CD14-positive monocyte (primary cell): ENCODE results near the gene EIF1. TPM values are rescaled to one million over a fixed set of nuclear protein-coding genes. Genes with fewer than 3 reads are reported as not detected.

Experiments
- DNase-seq, 3 donors: peaks; one replicate each; pipeline ENCODE4 v3.0.0-alpha.2; 2011 to 2022
- H2AFZ ChIP-seq: 2 replicates; pipeline ENCODE4 v1.6.0; 2012; ENCODE audit warnings: mild to moderate bottlenecking, low read depth, low read length, inconsistent platforms; ENCODE audit not compliant: insufficient read depth, poor library complexity, severe bottlenecking
- H3K27ac ChIP-seq, 2 donors: 1 replicate in 1 of 2; 2 replicates in 1 of 2; pipeline ENCODE4 v1.5.1; 2012 to 2013; ENCODE audit warnings: low read length in 2 of 2, control low read depth in 1 of 2, inconsistent platforms in 1 of 2, low read depth in 1 of 2, mild to moderate bottlenecking in 1 of 2
- H3K27me3 ChIP-seq, 2 donors: one replicate each; pipeline versions ENCODE4 v1.6.0 to v1.6.1; 2011 to 2013; ENCODE audit warnings: low read length in 2 of 2; ENCODE audit not compliant: control insufficient read depth in 2 of 2, insufficient read depth in 2 of 2
- H3K36me3 ChIP-seq, 2 donors: replicated peaks in 1 of 2; 1 replicate in 1 of 2; 2 replicates in 1 of 2; pipeline versions ENCODE4 v1.5.1 to v1.6.1; 2012 to 2013; ENCODE audit warnings: low read length in 2 of 2, control low read depth in 1 of 2, inconsistent platforms in 1 of 2, mild to moderate bottlenecking in 1 of 2; ENCODE audit not compliant: insufficient read depth in 2 of 2, control insufficient read depth in 1 of 2
- H3K4me1 ChIP-seq, 2 donors: 1 replicate in 1 of 2; 2 replicates in 1 of 2; pipeline versions ENCODE4 v1.5.1 to v1.6.1; 2012 to 2013; ENCODE audit warnings: low read length in 2 of 2, control low read depth in 1 of 2, inconsistent platforms in 1 of 2, mild to moderate bottlenecking in 1 of 2, moderate library complexity in 1 of 2; ENCODE audit not compliant: insufficient read depth in 2 of 2, control insufficient read depth in 1 of 2
- H3K4me2 ChIP-seq: replicated peaks from 2 replicates; pipeline ENCODE3; 2012; ENCODE audit warnings: low read length, moderate library complexity, mild to moderate bottlenecking; ENCODE audit not compliant: poor library complexity, severe bottlenecking; ENCODE audit errors: extremely low read depth
- H3K4me3 ChIP-seq, 3 experiments: fragments of 200-600 bp in 1 of 3; sonication (generic) in 1 of 3; replicated peaks in 1 of 3; 1 replicate in 2 of 3; 2 replicates in 1 of 3; pipeline ENCODE4 v1.5.1; 2011 to 2013; ENCODE audit warnings: low read length in 3 of 3, mild to moderate bottlenecking in 3 of 3, control low read depth in 2 of 3, low read depth in 2 of 3, inconsistent platforms in 1 of 3, moderate library complexity in 1 of 3
- H3K79me2 ChIP-seq: 2 replicates; pipeline ENCODE4 v1.6.0; 2012; ENCODE audit warnings: mild to moderate bottlenecking, control low read depth, inconsistent platforms, low read length, moderate library complexity; ENCODE audit not compliant: insufficient read depth
- H3K9ac ChIP-seq: 2 replicates; pipeline ENCODE4 v1.6.0; 2017; ENCODE audit warnings: low read length, mild to moderate bottlenecking; ENCODE audit not compliant: insufficient read depth, poor library complexity, severe bottlenecking
- H3K9me3 ChIP-seq, 2 donors: replicated peaks in 1 of 2; 1 replicate in 1 of 2; 2 replicates in 1 of 2; pipeline versions ENCODE4 v1.5.1 to v1.6.1; 2012 to 2013; ENCODE audit warnings: low read length in 2 of 2, control low read depth in 1 of 2; ENCODE audit not compliant: control insufficient read depth in 1 of 2, insufficient read depth in 1 of 2
- H4K20me1 ChIP-seq: 2 replicates; pipeline ENCODE4 v1.6.0; 2012; ENCODE audit warnings: mild to moderate bottlenecking, low read length, control low read depth, moderate library complexity; ENCODE audit not compliant: insufficient read depth
- H3K27ac Mint-ChIP-seq, 7 donors: one replicate each; pipeline ENCODE4 v1.8.0; 2020; ENCODE audit warnings: mild to moderate bottlenecking in 7 of 7, mixed read lengths in 7 of 7, moderate library complexity in 6 of 7, inconsistent platforms in 2 of 7
- H3K27me3 Mint-ChIP-seq, 3 donors: one replicate each; pipeline ENCODE4 v1.8.0; 2021 to 2022; ENCODE audit warnings: low read depth in 3 of 3, mild to moderate bottlenecking in 3 of 3, mixed read lengths in 3 of 3, moderate library complexity in 3 of 3, inconsistent platforms in 1 of 3
- H3K36me3 Mint-ChIP-seq, 2 donors: one replicate each; pipeline ENCODE4 v1.8.0; 2020; ENCODE audit warnings: mixed read lengths in 2 of 2, inconsistent platforms in 1 of 2, mild to moderate bottlenecking in 1 of 2
- H3K4me1 Mint-ChIP-seq: one replicate; pipeline ENCODE4 v1.8.0; 2020; ENCODE audit warnings: mild to moderate bottlenecking, mixed read lengths
- H3K4me3 Mint-ChIP-seq, 2 donors: one replicate each; pipeline ENCODE4 v1.8.0; 2020; ENCODE audit warnings: mild to moderate bottlenecking in 2 of 2, mixed read lengths in 2 of 2, moderate library complexity in 1 of 2
- H3K9me3 Mint-ChIP-seq, 7 donors: one replicate each; pipeline ENCODE4 v1.8.0; 2020 to 2022; ENCODE audit warnings: mixed read lengths in 7 of 7, mild to moderate bottlenecking in 6 of 7, moderate library complexity in 6 of 7, inconsistent platforms in 2 of 7
- CTCF ChIP-seq: fragments of 200-600 bp; IDR thresholded peaks from one replicate; pipeline ENCODE4 v1.8.0; 2022; ENCODE audit warnings: antibody characterized with exemption, mild to moderate bottlenecking
- WGBS: methylation state at CpG from one replicate; pipeline ENCODE4 v1.1.5; 2013; ENCODE audit warnings: missing lambda C conversion rate; ENCODE audit not compliant: insufficient coverage; 5-methylcytosine and 5-hydroxymethylcytosine counted together
- intact Hi-C, 2 donors: fragments of 100-400 bp; cut with micrococcal nuclease; formaldehyde crosslinking; loops; one replicate each; pipeline versions ENCODE4 v1.15.0 to v1.15.1; 2023
- polyA plus RNA-seq, 3 donors: library from polyadenylated mRNA; depleted of rRNA in 1 of 3; unstranded in 2 of 3; stranded (reverse) in 1 of 3; fragments of 300-500 nt in 2 of 3; fragments of >200 nt in 1 of 3; fragmentation: Illumina TruSeq in 2 of 3; gene quantifications; 1 replicate in 2 of 3; 2 replicates in 1 of 3; pipeline ENCODE4 v1.2.3, GENCODE V29; 2012 to 2021

EIF1 gene
- polyA plus RNA-seq, 3 donors: 1,176 to 1,536 (median 1,425) TPM

- H3K27me3 Mint-ChIP-seq: peaks cover 41 to 57% (median 50%) of the 10 kb centered on the region in 3 donors
- intact Hi-C loops: no loop called here
- Histone ChIP-seq H3K27ac (no peak overlapping the region), H3K4me2 (no peak overlapping the region), H3K27me3 (peaks cover 20 to 48% of the 10 kb centered on the region in 2 donors), H3K9ac (no peak overlapping the region), H3K4me3 (no peak overlapping the region), H3K79me2 (no peaks in the 10 kb centered on the region), H2AFZ (no peak overlapping the region), H3K9me3 (no peaks in the 10 kb centered on the region), H3K4me1 (peaks cover 6 to 8% of the 10 kb centered on the region in 2 donors), H3K36me3 (no peaks in the 10 kb centered on the region), H4K20me1 (no peaks in the 10 kb centered on the region)
- H3K27ac Mint-ChIP-seq: peak overlapping the region in 1 of 7 donors; percentile 48
- DNase-seq: no peak
- peaks cover 0 to 7% (median 2%) of the 10 kb centered on the region in 7 donors for H3K9me3 Mint-ChIP-seq
- H3K4me1 Mint-ChIP-seq: peaks cover 9% of the 10 kb centered on the region
- H3K4me3 Mint-ChIP-seq: no peak overlapping the region
- H3K36me3 Mint-ChIP-seq: peaks cover 0 to 2% of the 10 kb centered on the region in 2 donors
- WGBS: 25% methylated on average over 3 of the region's 4 CpGs
- no peak for TF ChIP-seq CTCF
Observed at GRCh38 chr17:41730479-41730878, 41.8 kb downstream of the EIF1 start.

GRCh38 chr17:41731836-41732235, 43.2 kb downstream of the EIF1 start:
- Mint-ChIP-seq H3K36me3 (peaks cover 0 to 5% of the 10 kb centered on the region in 2 donors), H3K27me3 (peaks cover 54 to 71% (median 64%) of the 10 kb centered on the region in 3 donors), H3K4me1 (peaks cover 9% of the 10 kb centered on the region), H3K9me3 (peaks cover 0 to 12% (median 2%) of the 10 kb centered on the region in 7 donors), H3K4me3 (peak overlapping the region in 1 of 2 donors; percentile 82), H3K27ac (no peak overlapping the region)
- Histone ChIP-seq H3K27ac (no peak overlapping the region), H3K9ac (no peak overlapping the region), H3K79me2 (no peaks in the 10 kb centered on the region), H4K20me1 (no peaks in the 10 kb centered on the region), H3K4me2 (no peak overlapping the region), H3K9me3 (no peaks in the 10 kb centered on the region), H2AFZ (no peak overlapping the region), H3K36me3 (no peaks in the 10 kb centered on the region), H3K4me1 (peaks cover 6 to 8% of the 10 kb centered on the region in 2 donors), H3K27me3 (peaks cover 27 to 59% of the 10 kb centered on the region in 2 donors), H3K4me3 (no peak overlapping the region)
- no CpG with 5 or more reads among the region's 3 CpGs for WGBS
- intact Hi-C loops: no loop called here
- DNase-seq: no peak
- TF ChIP-seq CTCF: no peak
